GM12801 (cell line): ENCODE data around the gene SATB2.

Experiments
- CTCF ChIP-seq: IDR thresholded peaks from one replicate; pipeline ENCODE4 v1.5.1; 2011; ENCODE audit warnings: control low read depth; ENCODE audit not compliant: insufficient read length; ENCODE audit errors: extremely low read depth

SATB2 gene

GRCh38 chr2:199317646-199318045, 140.1 kb downstream of the SATB2 start:
- TF ChIP-seq CTCF, result no peak

- TF ChIP-seq CTCF, result no peak
Measured at GRCh38 chr2:199316851-199317250, 140.9 kb downstream of the SATB2 start.

GRCh38 chr2:199315299-199316179, 142.2 kb downstream of the SATB2 start:
- no peak for TF ChIP-seq CTCF

- TF ChIP-seq CTCF, result no peak
Measured at GRCh38 chr2:199312931-199313330, 144.8 kb downstream of the SATB2 start.

- no peak for TF ChIP-seq CTCF
Measured at GRCh38 chr2:199310771-199311585, 146.8 kb downstream of the SATB2 start.

- no peak for TF ChIP-seq CTCF
Measured at GRCh38 chr2:199309973-199310372, 147.8 kb downstream of the SATB2 start.

GRCh38 chr2:199309411-199309810, 148.3 kb downstream of the SATB2 start:
- no peak for TF ChIP-seq CTCF
